ENCODE data around the gene IL22RA1.

IL22RA1 gene

DNA sequence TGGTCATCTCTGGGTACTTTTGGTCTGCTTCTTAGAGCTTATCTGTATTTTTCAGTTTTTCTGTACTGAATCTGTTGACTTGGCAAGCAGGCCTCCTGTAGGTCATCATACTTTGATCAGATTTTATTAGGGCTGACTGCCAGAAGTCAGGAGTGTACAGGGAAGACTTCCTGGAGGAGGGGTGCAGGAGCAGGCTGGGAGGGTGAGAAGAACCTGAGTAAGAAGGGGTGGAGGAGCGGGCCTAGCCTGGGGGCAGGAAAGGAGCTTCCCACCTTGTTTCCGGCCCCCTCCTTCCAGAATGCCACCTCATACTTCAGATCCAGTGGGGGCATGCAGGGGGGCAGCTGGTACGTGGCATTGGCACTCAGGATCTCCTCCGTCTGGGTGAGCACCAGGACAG is 18.3 kb upstream of the IL22RA1 start:
- Histone ChIP-seq H3K9ac (ENCODE audit: insufficient read length) (no peak overlapping the region), H3K27ac (no peak overlapping the region), H3K4me3 (no peak overlapping the region), H3K36me3 (ENCODE audit: insufficient read depth, low read length) (no peaks in the 10 kb centered on the region), H3K9me3 (ENCODE audit: low read depth, low read length) (no peaks in the 10 kb centered on the region)
- TF ChIP-seq EZH2 (IDR thresholded peaks at IDR 0.05) (no peak), POLR2AphosphoS5 (IDR thresholded peaks at IDR 0.05; ENCODE audit: borderline replicate concordance, low read depth, low read length) (no peak), FOXP2 (optimal IDR thresholded peaks at IDR 0.05; ENCODE audit: control extremely low read depth, extremely low read length, insufficient read depth) (no peak)
- DNase-seq (ENCODE audit: low read depth, low spot score), result no peak

DNA sequence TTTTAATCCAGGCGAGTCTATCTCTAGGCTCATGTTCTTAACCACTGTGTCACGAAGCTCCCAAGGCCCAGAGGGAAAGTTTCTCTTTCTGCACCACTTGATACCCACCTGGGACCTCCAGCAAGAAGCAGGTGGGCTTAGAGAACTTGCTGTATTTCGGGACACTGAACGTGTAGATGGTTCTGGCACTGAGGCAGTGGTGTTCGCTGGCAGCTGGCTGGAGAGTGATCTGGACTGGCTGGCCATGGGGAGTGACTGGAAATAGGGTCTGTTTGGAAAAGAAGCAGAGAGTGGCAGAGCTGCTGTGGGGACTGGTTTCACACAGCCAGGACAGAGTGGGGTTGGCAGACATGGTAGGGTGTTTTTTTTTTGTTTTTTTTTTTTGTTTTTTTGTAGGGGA is 16.4 kb upstream of the IL22RA1 start:
- DNase-seq (ENCODE audit: low read depth, low spot score), result no peak
- Histone ChIP-seq H3K4me3 (no peak overlapping the region), H3K27ac (no peak overlapping the region), H3K9ac (ENCODE audit: insufficient read length) (no peak overlapping the region), H3K36me3 (ENCODE audit: insufficient read depth, low read length) (no peaks in the 10 kb centered on the region), H3K9me3 (ENCODE audit: low read depth, low read length) (no peaks in the 10 kb centered on the region)
- TF ChIP-seq EZH2 (IDR thresholded peaks at IDR 0.05) (no peak), POLR2AphosphoS5 (IDR thresholded peaks at IDR 0.05; ENCODE audit: borderline replicate concordance, low read depth, low read length) (no peak), FOXP2 (optimal IDR thresholded peaks at IDR 0.05; ENCODE audit: control extremely low read depth, extremely low read length, insufficient read depth) (no peak)

DNA sequence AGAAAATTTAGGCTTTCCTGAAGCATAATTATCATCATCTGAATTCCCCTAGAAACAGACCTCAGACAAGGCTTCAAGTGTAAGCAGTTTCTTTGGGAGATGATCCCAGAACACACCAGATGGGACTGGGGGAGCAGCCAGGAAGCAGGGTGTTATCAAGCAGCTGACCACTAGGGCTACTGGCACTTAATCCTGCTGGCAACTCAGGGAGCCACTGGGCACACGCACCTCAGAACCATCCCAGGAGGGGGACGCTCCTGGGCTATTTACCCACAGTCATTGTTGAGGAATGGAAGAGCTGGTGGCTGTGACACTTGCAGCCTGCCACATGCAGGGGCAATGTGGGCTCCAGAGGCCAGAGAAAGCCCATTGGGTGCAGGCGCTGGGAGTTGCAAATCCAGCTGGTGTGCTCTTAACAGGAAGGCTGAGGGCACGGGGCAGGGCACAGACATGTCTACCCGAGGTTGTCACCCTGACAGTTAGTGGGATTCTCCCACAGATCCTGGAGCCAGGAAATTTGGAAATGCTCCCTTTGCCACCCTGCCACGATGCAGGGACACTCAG is 15.1 kb upstream of the IL22RA1 start:
- H3K9ac ChIP-seq (ENCODE audit: insufficient read length), result no peak overlapping the region
- DNase-seq (ENCODE audit: low read depth, low spot score), result no peak
- no peak for TF ChIP-seq EZH2 (IDR thresholded peaks at IDR 0.05)
- no peak for TF ChIP-seq FOXP2 (optimal IDR thresholded peaks at IDR 0.05; ENCODE audit: control extremely low read depth, extremely low read length, insufficient read depth)
- TF ChIP-seq POLR2AphosphoS5 (IDR thresholded peaks at IDR 0.05; ENCODE audit: borderline replicate concordance, low read depth, low read length), result no peak
- H3K9me3 ChIP-seq (ENCODE audit: low read depth, low read length), result no peaks in the 10 kb centered on the region
- H3K27ac ChIP-seq, result no peak overlapping the region
- H3K4me3 ChIP-seq, result no peak overlapping the region
- H3K36me3 ChIP-seq (ENCODE audit: insufficient read depth, low read length), result no peaks in the 10 kb centered on the region

DNA sequence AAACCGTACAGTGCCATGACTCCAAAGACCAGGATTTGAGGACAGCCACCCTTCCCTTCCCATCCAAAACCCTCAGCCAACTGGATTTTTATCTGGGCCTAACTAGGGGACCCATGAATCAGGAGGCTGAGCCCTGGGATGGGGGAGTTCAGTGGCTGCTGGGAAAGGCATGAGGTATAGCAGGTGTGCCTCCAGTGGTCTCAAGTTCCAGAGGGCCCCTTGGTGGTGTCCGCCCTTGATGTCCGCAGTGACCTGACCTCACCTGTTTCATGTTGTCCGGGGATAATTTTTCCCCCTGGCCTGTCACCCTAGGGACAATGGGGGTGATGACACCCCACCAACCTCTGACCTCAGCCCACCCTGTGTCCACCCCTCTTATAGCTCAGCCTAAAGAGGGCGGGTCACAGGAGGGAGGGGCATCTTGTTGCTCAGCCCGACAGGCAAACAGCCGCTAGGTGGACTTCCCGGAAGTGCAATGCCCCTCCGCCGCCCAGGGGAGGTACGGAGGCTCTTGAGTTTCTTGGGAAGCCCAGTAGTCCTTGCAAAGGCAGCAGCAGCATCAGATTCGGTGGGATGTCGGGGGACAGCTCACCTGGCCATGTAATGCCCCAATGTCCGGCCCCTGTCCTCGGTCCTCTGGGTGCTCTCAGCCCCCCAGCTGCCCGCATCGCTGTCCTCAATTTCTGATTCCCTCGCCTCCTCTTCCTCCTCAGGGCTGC is 13.8 kb upstream of the IL22RA1 start:
- H3K27ac ChIP-seq, result no peak overlapping the region
- H3K4me3 ChIP-seq, result no peak overlapping the region
- H3K36me3 ChIP-seq (ENCODE audit: insufficient read depth, low read length), result no peaks in the 10 kb centered on the region
- H3K9me3 ChIP-seq (ENCODE audit: low read depth, low read length), result no peaks in the 10 kb centered on the region
- DNase-seq (ENCODE audit: low read depth, low spot score), result no peak
- no peak overlapping the region for H3K9ac ChIP-seq (ENCODE audit: insufficient read length)
- TF ChIP-seq POLR2AphosphoS5 (IDR thresholded peaks at IDR 0.05; ENCODE audit: borderline replicate concordance, low read depth, low read length), result no peak
- TF ChIP-seq EZH2 (IDR thresholded peaks at IDR 0.05), result no peak
- TF ChIP-seq FOXP2 (optimal IDR thresholded peaks at IDR 0.05; ENCODE audit: control extremely low read depth, extremely low read length, insufficient read depth), result no peak

DNA sequence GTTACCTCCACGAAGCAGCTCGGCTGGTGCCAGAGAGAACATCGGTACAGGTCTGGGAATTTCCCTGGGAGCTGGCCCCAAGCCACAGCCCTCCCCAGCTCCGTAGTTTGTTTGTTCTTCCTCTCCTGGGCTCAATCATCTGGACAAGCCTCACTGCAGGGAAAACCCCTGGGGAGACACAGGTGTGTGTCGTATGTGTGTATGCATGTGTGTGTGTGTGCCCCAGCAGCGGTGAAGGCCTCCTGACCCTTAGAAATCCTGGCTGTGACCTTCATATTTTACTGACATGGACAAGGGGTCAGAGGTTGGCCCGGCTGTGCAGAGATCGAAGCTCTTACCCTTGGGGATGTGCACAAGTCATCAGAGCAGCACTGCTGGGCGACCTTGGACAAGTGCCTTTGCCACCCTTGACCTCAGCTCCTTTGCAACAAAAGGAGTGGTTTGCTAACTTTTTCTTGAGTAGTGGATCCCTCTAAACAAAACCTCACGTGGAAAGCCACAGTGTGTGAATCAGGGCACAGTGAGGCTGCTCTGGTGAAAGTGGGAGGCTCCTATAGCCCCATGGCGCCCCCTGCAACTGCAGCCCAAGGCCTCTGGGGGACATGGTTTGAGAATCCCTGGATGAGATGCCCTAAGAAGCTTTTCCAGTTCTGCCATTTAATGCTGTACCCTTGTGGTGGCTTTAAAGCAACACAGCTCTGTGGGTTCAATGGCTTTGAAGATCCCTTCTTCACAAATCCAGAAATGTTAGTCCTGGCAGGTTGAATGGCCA is 12.3 kb upstream of the IL22RA1 start:
- Histone ChIP-seq H3K4me3 (no peak overlapping the region), H3K9me3 (ENCODE audit: low read depth, low read length) (no peaks in the 10 kb centered on the region), H3K36me3 (ENCODE audit: insufficient read depth, low read length) (no peaks in the 10 kb centered on the region), H3K27ac (no peak overlapping the region), H3K9ac (ENCODE audit: insufficient read length) (no peak overlapping the region)
- DNase-seq (ENCODE audit: low read depth, low spot score), result no peak
- no peak for TF ChIP-seq EZH2 (IDR thresholded peaks at IDR 0.05)
- TF ChIP-seq FOXP2 (optimal IDR thresholded peaks at IDR 0.05; ENCODE audit: control extremely low read depth, extremely low read length, insufficient read depth), result no peak
- TF ChIP-seq POLR2AphosphoS5 (IDR thresholded peaks at IDR 0.05; ENCODE audit: borderline replicate concordance, low read depth, low read length), result no peak

- Histone ChIP-seq H3K4me3 (no peak overlapping the region), H3K9ac (ENCODE audit: insufficient read length) (no peak overlapping the region), H3K36me3 (ENCODE audit: insufficient read depth, low read length) (no peaks in the 10 kb centered on the region), H3K27ac (no peak overlapping the region), H3K9me3 (ENCODE audit: low read depth, low read length) (no peaks in the 10 kb centered on the region)
- no peak for DNase-seq (ENCODE audit: low read depth, low spot score)
- TF ChIP-seq EZH2 (IDR thresholded peaks at IDR 0.05) (no peak), POLR2AphosphoS5 (IDR thresholded peaks at IDR 0.05; ENCODE audit: borderline replicate concordance, low read depth, low read length) (no peak), FOXP2 (optimal IDR thresholded peaks at IDR 0.05; ENCODE audit: control extremely low read depth, extremely low read length, insufficient read depth) (no peak)
These were observed 11.3 kb upstream of the IL22RA1 start for GRCh38 chr1:24154215-24154614.

DNA sequence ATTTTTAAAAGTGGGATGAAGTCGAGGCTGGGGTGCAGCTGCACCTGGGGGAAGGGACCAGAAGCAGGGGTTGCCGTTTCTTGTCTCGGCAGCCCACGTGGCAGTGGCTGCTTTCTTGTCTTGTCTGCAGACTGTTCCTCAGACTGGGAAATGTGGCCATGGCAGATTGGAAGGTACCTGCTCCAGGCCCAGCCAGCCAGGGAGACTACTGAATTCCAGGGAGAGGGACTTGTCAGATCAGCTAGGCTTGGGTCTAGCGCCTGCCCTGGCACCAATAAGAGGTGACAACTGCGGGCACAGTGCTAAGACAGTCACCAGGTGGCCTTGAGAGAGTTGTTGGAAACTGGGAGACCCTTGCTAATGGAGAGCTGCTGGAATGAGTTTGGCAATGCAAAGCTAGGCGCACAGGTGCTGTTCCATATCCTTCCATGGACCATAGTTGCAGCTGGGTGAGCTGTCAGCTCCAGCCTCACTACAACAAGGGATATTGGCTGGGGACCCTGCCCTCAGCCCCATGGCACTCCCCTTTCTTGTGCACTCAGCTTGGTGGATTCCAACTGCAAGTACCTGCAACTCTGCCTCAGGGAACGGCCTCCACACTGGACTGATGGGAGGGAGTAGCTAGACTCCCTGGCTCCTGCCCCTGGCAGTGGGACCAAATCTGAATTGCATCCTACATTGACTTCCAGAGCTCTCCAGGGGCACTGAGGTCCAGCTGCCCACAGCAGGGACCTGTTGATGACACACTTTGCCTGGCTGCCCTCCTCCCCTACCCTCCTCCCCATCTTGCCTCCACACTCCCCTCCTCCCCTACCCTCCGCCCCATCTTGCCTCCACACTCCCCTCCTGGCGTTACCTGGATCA is 9.9 kb upstream of the IL22RA1 start:
- Histone ChIP-seq H3K4me3 (no peak overlapping the region), H3K27ac (no peak overlapping the region), H3K9me3 (ENCODE audit: low read depth, low read length) (no peaks in the 10 kb centered on the region), H3K36me3 (ENCODE audit: insufficient read depth, low read length) (no peaks in the 10 kb centered on the region), H3K9ac (ENCODE audit: insufficient read length) (no peak overlapping the region)
- TF ChIP-seq EZH2 (IDR thresholded peaks at IDR 0.05) (no peak), POLR2AphosphoS5 (IDR thresholded peaks at IDR 0.05; ENCODE audit: borderline replicate concordance, low read depth, low read length) (no peak), FOXP2 (optimal IDR thresholded peaks at IDR 0.05; ENCODE audit: control extremely low read depth, extremely low read length, insufficient read depth) (no peak)
- DNase-seq (ENCODE audit: low read depth, low spot score), result no peak

GRCh38 chr1:24151175-24151533 is 8.2 kb upstream of the IL22RA1 start:
- DNase-seq (ENCODE audit: low read depth, low spot score), result no peak
- H3K9me3 ChIP-seq (ENCODE audit: low read depth, low read length), result no peaks in the 10 kb centered on the region
- no peaks in the 10 kb centered on the region for H3K36me3 ChIP-seq (ENCODE audit: insufficient read depth, low read length)
- H3K9ac ChIP-seq (ENCODE audit: insufficient read length), result no peak overlapping the region
- TF ChIP-seq EZH2 (IDR thresholded peaks at IDR 0.05) (no peak), FOXP2 (optimal IDR thresholded peaks at IDR 0.05; ENCODE audit: control extremely low read depth, extremely low read length, insufficient read depth) (no peak), POLR2AphosphoS5 (IDR thresholded peaks at IDR 0.05; ENCODE audit: borderline replicate concordance, low read depth, low read length) (no peak)
- no peak overlapping the region for H3K4me3 ChIP-seq
- no peak overlapping the region for H3K27ac ChIP-seq

Measured in SK-N-MC (cell line).